H1 (cell line): ENCODE measurements around the gene NFX1. TPM values are rescaled to one million over a fixed set of nuclear protein-coding genes. Genes with fewer than 3 reads are reported as not detected.

Experiments
- CHD2 ChIP-seq: IDR thresholded peaks from 2 replicates; pipeline ENCODE4 v1.6.1; 2012; ENCODE audit warnings: low read length, improper control_type of control experiment
- CREB1 ChIP-seq: IDR thresholded peaks from 2 replicates; pipeline ENCODE4 v1.6.1; 2012; ENCODE audit warnings: inconsistent platforms
- E2F6 ChIP-seq: IDR thresholded peaks from 2 replicates; pipeline ENCODE4 v1.6.1; 2012; ENCODE audit warnings: inconsistent platforms
- GTF2F1 ChIP-seq: IDR thresholded peaks from 2 replicates; pipeline ENCODE4 v1.6.1; 2012; ENCODE audit warnings: low read depth, low read length, improper control_type of control experiment, borderline replicate concordance
- JUND ChIP-seq: IDR thresholded peaks from 2 replicates; pipeline ENCODE4 v1.6.1; 2011; ENCODE audit warnings: mild to moderate bottlenecking, improper control_type of control experiment, low read length
- KDM1A ChIP-seq: fragments of 200-600, 300-600 bp; sonication (generic); IDR thresholded peaks from 2 replicates; pipeline ENCODE4 v1.7.1; 2016; ENCODE audit warnings: mild to moderate bottlenecking, low read length, borderline replicate concordance
- RBBP5 ChIP-seq: IDR thresholded peaks from 2 replicates; pipeline ENCODE4 v1.7.1; 2012; ENCODE audit warnings: low read depth, mild to moderate bottlenecking, inconsistent platforms, low read length, moderate library complexity, borderline replicate concordance
- SIX5 ChIP-seq: IDR thresholded peaks from 2 replicates; pipeline ENCODE4 v1.6.1; 2011; ENCODE audit warnings: mild to moderate bottlenecking, low read depth, low read length
- SP1 ChIP-seq: IDR thresholded peaks from 2 replicates; pipeline ENCODE4 v1.6.1; 2011; ENCODE audit warnings: low read depth, low read length
- SP4 ChIP-seq: IDR thresholded peaks from 2 replicates; pipeline ENCODE4 v1.6.1; 2012; ENCODE audit warnings: low read length, inconsistent platforms
- TEAD4 ChIP-seq: IDR thresholded peaks from 2 replicates; pipeline ENCODE4 v1.6.1; 2012; ENCODE audit warnings: low read depth, low read length, inconsistent platforms, mixed read lengths
- polyA plus RNA-seq, 7 experiments: library from polyadenylated mRNA; depleted of rRNA in 3 of 7; stranded (reverse) in 5 of 7; unstranded in 2 of 7; fragments of >200 nt in 5 of 7; fragments of 200-250 nt in 2 of 7; gene quantifications; 1 replicate in 5 of 7; 2 replicates in 1 of 7; 4 replicates in 1 of 7; pipeline versions ENCODE4 v1.2.1 to v1.2.3, GENCODE V29; 2011 to 2013; ENCODE audit warnings: missing spikeins in 2 of 7, mixed read lengths in 2 of 7
- total RNA-seq: library from RNA; stranded (reverse); fragmentation: NEBNext Ultra II Directional; extraction: Animal tissue kit (Norgen Biotek cat#: 25700); gene quantifications from 2 replicates; pipeline ENCODE4 v1.2.1, GENCODE V29; 2021
- TF ChIP-seq, protein P1 (sequence below): fragments of 300-600 bp; sonication (generic); IDR thresholded peaks from 2 replicates; pipeline ENCODE4 v1.7.1; 2012; ENCODE audit warnings: low read length, moderate library complexity, mild to moderate bottlenecking, inconsistent platforms; ENCODE audit not compliant: insufficient replicate concordance

NFX1 gene
- total and polyA plus RNA-seq, 2 of the 8 experiments (the other 6 are each of a cell fraction or from before 2014, with no cell fraction given), result 19.4 to 28.4 TPM

DNA sequence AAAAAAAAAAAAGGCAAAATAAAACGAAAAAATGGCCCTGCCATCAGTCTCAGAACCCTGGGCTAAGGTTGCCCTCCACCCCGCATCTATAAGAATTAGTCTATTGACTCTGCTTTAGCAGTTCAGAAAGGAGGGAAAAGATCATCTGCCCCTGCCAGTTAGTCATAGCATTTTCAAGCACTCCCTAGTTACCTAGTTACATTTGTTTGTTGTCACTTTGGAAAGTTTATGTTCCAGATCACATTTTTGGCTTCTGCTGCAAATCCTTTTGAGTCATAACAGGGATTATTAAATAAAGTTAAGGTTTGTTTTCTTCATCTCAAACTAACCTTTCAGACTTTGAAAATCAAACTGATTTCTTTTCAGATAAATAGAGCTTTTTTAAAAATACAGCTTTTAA is 60.0 kb downstream of the NFX1 start (continued):
- TF ChIP-seq, protein P1, sequence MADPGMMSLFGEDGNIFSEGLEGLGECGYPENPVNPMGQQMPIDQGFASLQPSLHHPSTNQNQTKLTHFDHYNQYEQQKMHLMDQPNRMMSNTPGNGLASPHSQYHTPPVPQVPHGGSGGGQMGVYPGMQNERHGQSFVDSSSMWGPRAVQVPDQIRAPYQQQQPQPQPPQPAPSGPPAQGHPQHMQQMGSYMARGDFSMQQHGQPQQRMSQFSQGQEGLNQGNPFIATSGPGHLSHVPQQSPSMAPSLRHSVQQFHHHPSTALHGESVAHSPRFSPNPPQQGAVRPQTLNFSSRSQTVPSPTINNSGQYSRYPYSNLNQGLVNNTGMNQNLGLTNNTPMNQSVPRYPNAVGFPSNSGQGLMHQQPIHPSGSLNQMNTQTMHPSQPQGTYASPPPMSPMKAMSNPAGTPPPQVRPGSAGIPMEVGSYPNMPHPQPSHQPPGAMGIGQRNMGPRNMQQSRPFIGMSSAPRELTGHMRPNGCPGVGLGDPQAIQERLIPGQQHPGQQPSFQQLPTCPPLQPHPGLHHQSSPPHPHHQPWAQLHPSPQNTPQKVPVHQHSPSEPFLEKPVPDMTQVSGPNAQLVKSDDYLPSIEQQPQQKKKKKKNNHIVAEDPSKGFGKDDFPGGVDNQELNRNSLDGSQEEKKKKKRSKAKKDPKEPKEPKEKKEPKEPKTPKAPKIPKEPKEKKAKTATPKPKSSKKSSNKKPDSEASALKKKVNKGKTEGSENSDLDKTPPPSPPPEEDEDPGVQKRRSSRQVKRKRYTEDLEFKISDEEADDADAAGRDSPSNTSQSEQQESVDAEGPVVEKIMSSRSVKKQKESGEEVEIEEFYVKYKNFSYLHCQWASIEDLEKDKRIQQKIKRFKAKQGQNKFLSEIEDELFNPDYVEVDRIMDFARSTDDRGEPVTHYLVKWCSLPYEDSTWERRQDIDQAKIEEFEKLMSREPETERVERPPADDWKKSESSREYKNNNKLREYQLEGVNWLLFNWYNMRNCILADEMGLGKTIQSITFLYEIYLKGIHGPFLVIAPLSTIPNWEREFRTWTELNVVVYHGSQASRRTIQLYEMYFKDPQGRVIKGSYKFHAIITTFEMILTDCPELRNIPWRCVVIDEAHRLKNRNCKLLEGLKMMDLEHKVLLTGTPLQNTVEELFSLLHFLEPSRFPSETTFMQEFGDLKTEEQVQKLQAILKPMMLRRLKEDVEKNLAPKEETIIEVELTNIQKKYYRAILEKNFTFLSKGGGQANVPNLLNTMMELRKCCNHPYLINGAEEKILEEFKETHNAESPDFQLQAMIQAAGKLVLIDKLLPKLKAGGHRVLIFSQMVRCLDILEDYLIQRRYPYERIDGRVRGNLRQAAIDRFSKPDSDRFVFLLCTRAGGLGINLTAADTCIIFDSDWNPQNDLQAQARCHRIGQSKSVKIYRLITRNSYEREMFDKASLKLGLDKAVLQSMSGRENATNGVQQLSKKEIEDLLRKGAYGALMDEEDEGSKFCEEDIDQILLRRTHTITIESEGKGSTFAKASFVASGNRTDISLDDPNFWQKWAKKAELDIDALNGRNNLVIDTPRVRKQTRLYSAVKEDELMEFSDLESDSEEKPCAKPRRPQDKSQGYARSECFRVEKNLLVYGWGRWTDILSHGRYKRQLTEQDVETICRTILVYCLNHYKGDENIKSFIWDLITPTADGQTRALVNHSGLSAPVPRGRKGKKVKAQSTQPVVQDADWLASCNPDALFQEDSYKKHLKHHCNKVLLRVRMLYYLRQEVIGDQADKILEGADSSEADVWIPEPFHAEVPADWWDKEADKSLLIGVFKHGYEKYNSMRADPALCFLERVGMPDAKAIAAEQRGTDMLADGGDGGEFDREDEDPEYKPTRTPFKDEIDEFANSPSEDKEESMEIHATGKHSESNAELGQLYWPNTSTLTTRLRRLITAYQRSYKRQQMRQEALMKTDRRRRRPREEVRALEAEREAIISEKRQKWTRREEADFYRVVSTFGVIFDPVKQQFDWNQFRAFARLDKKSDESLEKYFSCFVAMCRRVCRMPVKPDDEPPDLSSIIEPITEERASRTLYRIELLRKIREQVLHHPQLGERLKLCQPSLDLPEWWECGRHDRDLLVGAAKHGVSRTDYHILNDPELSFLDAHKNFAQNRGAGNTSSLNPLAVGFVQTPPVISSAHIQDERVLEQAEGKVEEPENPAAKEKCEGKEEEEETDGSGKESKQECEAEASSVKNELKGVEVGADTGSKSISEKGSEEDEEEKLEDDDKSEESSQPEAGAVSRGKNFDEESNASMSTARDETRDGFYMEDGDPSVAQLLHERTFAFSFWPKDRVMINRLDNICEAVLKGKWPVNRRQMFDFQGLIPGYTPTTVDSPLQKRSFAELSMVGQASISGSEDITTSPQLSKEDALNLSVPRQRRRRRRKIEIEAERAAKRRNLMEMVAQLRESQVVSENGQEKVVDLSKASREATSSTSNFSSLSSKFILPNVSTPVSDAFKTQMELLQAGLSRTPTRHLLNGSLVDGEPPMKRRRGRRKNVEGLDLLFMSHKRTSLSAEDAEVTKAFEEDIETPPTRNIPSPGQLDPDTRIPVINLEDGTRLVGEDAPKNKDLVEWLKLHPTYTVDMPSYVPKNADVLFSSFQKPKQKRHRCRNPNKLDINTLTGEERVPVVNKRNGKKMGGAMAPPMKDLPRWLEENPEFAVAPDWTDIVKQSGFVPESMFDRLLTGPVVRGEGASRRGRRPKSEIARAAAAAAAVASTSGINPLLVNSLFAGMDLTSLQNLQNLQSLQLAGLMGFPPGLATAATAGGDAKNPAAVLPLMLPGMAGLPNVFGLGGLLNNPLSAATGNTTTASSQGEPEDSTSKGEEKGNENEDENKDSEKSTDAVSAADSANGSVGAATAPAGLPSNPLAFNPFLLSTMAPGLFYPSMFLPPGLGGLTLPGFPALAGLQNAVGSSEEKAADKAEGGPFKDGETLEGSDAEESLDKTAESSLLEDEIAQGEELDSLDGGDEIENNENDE, result no peak
- TF ChIP-seq CHD2, result no peak
- no peak for TF ChIP-seq KDM1A
- TF ChIP-seq JUND, result no peak
- no peak for TF ChIP-seq SP1
- TF ChIP-seq SIX5, result no peak
- no peak for TF ChIP-seq SP4
- TF ChIP-seq TEAD4, result no peak
- no peak for TF ChIP-seq CREB1
- no peak for TF ChIP-seq RBBP5
- no peak for TF ChIP-seq GTF2F1
- no peak for TF ChIP-seq E2F6
